RWPE1 (cell line): ENCODE measurements around the gene RABGAP1.

Source experiments
- CTCF ChIA-PET: fragments of 350-600 bp; sonication (Branson Sonifier 250); formaldehyde crosslinking; extraction: SDS; loops from one replicate; lab custom pipeline; 2021; lab: Yijun Ruan, JAX
- POLR2A ChIA-PET: fragments of 400-600 bp; formaldehyde crosslinking; extraction: SDS; loops from one replicate; lab custom pipeline; 2020; ENCODE audit warnings: antibody characterized with exemption; ENCODE audit not compliant: low non-redundant PET; lab: Yijun Ruan, JAX
- DNase-seq: peaks from one replicate; pipeline ENCODE4 v3.0.0; 2012; ENCODE audit warnings: low spot score
- H3K27ac ChIP-seq: fragments of 450-650 bp; 2 replicates; pipeline ENCODE4 v1.5.1; 2017
- CTCF ChIP-seq: fragments of 450-650 bp; conservative IDR thresholded peaks from 2 replicates; pipeline ENCODE4 v1.5.1; 2017; ENCODE audit warnings: low read depth, mild to moderate bottlenecking

Gene RABGAP1

DNA sequence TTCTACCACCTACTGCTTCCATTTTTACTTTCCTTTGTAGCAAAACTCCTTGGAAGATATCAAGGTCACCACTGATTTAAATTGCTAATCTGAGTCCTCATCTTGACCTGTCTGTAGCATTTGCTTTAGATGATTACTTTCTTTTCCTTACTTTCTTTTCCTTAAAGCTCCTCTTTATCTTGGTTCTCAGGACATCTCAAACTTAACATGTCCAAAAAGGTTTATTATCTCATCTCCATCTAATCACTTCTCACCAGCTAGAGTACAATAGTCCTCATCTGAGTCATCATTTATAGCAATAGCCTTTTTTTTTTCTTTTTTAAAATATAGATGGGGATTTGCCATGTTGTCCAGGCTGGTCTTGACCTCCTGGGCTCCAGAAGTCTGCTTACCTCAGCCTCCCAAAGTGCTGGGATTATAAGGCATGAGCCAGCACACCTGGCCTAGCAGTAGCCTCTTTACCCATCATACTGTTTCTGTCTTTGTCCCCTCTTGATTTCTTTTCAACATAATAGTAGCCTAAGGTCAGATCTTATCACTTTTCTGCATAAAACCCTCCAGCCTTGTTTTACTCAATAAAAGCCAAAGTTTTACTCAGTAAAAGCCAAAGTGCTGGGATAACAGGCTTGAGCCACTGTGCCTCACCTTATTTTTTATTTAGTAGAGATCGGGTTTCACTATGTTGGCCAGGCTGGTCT, 59.7 kb downstream of the RABGAP1 start:
- H3K27ac ChIP-seq, result no peak overlapping the region
- DNase-seq, result no peak
- ChIA-PET CTCF (no interaction called here), POLR2A (no interaction called here)
- TF ChIP-seq CTCF, result no peak

DNA sequence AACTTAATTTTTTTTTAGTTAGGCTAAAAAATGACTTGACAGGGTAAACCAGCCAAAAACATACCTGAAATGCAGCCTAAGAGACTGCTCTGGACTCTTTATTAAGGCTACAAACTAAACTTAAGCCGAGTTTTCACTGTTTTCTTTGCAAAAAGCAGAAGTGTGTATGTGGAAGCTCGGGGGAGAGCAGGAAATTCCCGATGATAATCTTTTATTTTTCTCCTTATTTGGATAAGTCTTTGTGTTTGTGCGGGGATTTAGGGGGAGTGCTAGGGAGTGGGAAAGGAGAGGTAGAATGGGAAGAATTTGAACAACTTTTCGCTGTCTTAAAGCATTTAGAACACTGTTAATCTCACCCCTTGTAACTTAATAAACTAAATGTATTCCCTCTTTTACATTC, 61.9 kb downstream of the RABGAP1 start:
- CTCF ChIA-PET, result no interaction called here
- POLR2A ChIA-PET, result no interaction called here
- TF ChIP-seq CTCF, result no peak
- no peak overlapping the region for H3K27ac ChIP-seq
- DNase-seq, result no peak

DNA sequence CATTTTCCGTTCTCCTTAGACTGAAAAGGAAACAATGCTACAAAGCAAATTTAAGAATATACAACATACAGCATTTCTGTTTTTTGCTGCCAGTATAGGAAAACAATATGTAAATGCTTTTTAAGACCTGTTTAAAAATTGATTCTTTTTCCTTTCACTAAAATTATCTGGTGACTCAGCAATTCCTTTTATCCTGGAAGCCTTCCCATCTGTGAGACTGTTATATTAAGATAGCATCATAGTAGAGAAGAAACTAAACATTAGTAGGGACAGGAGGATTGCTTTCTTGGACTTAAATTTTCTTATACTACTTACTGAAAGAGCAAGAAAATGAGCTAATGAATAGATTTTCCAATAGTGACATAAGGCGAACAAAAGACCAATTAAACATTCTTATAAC, 62.6 kb downstream of the RABGAP1 start:
- CTCF ChIA-PET, result interaction anchor here (0.6 kb wide), 1 partner anchor 20 kb away, joined by 8 read pairs; no protein-coding TSS in a partner anchor
- no peak for TF ChIP-seq CTCF
- POLR2A ChIA-PET, result no interaction called here
- DNase-seq, result no peak
- no peak overlapping the region for H3K27ac ChIP-seq

DNA sequence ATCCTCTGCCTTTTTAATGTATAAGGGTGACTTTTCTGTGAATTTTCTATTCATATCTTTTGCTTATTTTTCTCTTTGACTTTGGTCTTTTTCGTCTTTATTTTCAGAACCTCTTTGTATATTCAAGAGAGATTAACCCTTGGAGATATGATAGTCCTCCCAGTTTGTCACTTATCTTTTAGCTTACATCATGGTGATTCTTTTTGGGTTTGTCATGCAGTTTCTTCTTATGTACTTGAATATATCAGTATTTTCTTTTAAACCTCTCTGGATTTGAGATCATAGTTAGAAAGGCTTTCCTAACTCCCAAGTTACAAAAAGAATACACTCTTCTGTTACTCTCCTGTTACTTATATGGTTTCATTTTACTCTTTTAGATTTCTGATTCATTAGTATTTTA, 65.1 kb downstream of the RABGAP1 start:
- TF ChIP-seq CTCF, result no peak
- CTCF ChIA-PET, result no interaction called here

DNA sequence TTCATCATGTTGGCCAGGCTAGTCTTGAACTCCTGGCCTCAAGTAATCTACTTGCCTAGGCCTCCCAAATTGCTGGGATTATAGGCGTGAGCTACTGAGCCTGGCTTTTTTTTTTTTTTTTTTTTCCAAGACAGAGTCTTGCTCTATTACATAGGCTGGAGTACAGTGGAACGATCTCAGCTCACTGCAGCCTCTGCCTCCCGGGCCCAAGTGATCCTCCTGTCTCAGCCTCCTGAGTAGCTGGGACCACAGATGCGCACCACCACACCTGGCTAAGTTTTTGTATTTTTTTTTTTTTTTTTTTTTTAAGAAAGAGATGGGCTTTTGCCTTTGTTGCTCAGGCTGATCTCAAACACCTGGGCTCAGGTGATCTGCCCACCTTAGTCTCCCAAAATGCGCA, 66.4 kb downstream of the RABGAP1 start:
- ChIA-PET CTCF (interaction anchor here (0.6 kb wide), 1 partner anchor 56 kb away, joined by 3 read pairs; no protein-coding TSS in a partner anchor), POLR2A (no interaction called here)
- H3K27ac ChIP-seq, result no peak overlapping the region
- no peak for TF ChIP-seq CTCF
- DNase-seq, result no peak

More for the DNA sequence above, 65.1 kb downstream of the RABGAP1 start:
- POLR2A ChIA-PET, result no interaction called here
- DNase-seq, result no peak
- no peak overlapping the region for H3K27ac ChIP-seq

DNA sequence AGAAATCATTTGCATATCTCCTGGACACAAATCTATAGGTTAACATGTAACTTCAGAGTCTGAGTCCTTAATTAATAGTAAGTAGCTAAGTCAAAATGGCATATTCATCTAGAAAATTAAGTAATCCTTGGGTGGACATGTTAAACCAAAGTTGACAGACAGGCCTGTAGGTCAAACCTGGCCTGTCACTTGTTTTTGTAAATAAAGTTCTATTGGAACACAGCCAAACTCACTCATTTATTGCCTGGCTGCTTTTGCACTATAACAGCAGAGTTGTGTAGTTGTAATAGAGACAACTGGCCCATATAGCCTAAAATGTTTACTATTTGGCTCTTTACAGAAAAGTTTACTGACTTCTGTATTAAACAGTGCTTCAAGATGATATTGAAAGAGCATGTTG, 68.1 kb downstream of the RABGAP1 start:
- ChIA-PET CTCF (no interaction called here), POLR2A (interaction anchor here (0.6 kb wide), 1 partner anchor 1031 kb away, joined by 6 read pairs; no protein-coding TSS in a partner anchor)
- TF ChIP-seq CTCF, result no peak
- no peak for DNase-seq
- H3K27ac ChIP-seq, result no peak overlapping the region
